Dendritic cell treated with granulocyte-macrophage colony-stimulating factor and Interleukin-4, amounts not matched to agents 40 ng/mL and 50 ng/mL, for 4 days (primary cell): Measurements from ENCODE around the gene SRRM4.

ENCODE experiments used
- H3K27ac Mint-ChIP-seq: one replicate; pipeline ENCODE4 v1.8.0; 2022; ENCODE audit warnings: mild to moderate bottlenecking, mixed read lengths
- H3K27me3 Mint-ChIP-seq: one replicate; pipeline ENCODE4 v1.8.0; 2022; ENCODE audit warnings: mild to moderate bottlenecking, mixed read lengths
- H3K36me3 Mint-ChIP-seq: one replicate; pipeline ENCODE4 v1.8.0; 2022; ENCODE audit warnings: low read depth, mixed read lengths
- H3K4me1 Mint-ChIP-seq: one replicate; pipeline ENCODE4 v1.8.0; 2022; ENCODE audit warnings: low read depth, mixed read lengths
- H3K4me3 Mint-ChIP-seq: one replicate; pipeline ENCODE4 v1.8.0; 2022; ENCODE audit warnings: mild to moderate bottlenecking, moderate library complexity, mixed read lengths
- H3K9me3 Mint-ChIP-seq: one replicate; pipeline ENCODE4 v1.8.0; 2022; ENCODE audit warnings: mixed read lengths
- intact Hi-C: fragments of 100-400 bp; cut with micrococcal nuclease; formaldehyde crosslinking; loops from one replicate; pipeline ENCODE4 v1.15.0; 2022

SRRM4 gene

DNA sequence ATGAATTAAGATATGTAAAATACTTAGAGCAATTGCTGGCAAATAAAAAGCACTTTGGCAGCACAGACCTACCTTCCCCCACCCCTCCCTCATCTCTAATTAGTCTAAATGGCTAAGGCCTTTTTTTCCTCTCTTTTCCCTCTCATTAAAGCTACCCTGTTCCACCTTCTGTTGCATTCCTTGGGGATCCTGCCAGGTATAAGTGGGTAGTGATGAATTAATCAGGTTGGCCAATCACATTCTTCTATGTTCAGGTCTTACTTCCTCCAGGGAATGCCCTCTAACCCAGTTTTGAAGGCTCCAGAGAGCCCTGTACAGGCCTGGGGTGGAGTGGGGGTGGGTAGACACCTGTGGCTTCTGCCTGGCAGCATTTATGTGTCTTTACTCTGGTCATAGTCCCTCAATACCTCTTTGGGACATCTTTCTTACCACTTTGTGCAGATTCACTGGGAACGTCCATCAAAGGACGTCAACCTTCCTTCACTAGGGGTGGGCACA is 225.8 kb downstream of the SRRM4 start:
- no peak overlapping the region for H3K27ac Mint-ChIP-seq
- no peaks in the 10 kb centered on the region for H3K27me3 Mint-ChIP-seq
- H3K36me3 Mint-ChIP-seq, result no peaks in the 10 kb centered on the region

DNA sequence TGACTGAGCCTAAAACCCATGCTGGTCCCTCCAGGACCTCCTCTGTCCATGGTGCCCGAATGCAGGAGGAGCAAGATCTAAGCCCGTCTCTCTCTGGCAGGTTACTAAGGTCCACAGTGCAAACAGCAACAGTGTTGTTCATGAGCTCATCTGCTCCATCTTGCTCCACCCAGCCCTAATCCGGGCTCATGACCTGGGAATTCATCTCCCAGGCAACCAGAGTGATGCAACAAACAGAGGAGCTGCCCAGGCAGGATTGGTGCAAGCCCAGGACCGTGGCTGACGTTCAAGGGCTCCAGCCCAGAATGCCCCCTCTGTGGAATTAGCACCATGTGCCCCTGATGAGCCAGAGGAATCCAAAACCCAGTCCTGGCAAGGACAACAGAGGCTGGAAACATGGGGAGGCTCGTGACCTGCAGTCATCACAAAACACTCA is 227.3 kb downstream of the SRRM4 start:
- intact Hi-C loops, result no loop called here
- H3K9me3 Mint-ChIP-seq, result no peaks in the 10 kb centered on the region
- no peak overlapping the region for H3K27ac Mint-ChIP-seq
- no peaks in the 10 kb centered on the region for H3K27me3 Mint-ChIP-seq
- no peak overlapping the region for H3K4me3 Mint-ChIP-seq
- H3K36me3 Mint-ChIP-seq, result no peaks in the 10 kb centered on the region
- H3K4me1 Mint-ChIP-seq, result no peaks in the 10 kb centered on the region

More for the DNA sequence above, 225.8 kb downstream of the SRRM4 start:
- intact Hi-C loops, result no loop called here
- Mint-ChIP-seq H3K4me3 (no peak overlapping the region), H3K4me1 (no peaks in the 10 kb centered on the region), H3K9me3 (no peaks in the 10 kb centered on the region)

DNA sequence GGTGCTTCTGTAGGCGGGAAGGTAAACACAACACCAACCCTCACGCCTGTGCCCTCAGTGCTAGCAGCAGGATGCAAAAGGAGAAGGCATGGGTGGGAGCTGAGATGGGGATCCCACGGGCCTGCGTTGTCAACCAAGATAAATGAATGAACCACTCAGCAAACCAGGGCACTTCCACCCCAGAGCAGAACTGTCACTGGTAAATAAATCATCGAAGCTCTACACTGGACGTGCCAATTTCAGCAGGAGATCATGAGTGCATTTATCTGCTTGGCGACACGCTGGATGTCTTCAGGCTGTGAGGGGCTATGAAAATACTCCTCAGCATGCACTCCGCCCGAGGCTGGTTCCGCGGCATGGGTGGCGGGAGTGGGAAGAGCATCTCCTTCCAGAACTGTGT is 230.5 kb downstream of the SRRM4 start:
- Mint-ChIP-seq H3K27me3 (no peaks in the 10 kb centered on the region), H3K4me1 (no peaks in the 10 kb centered on the region), H3K9me3 (no peaks in the 10 kb centered on the region), H3K36me3 (no peaks in the 10 kb centered on the region), H3K27ac (no peak overlapping the region), H3K4me3 (no peak overlapping the region)
- intact Hi-C loops, result no loop called here
